Heart left ventricle (tissue), 16 donors: ENCODE results near the gene STXBP6. TPM values are rescaled to one million over a fixed set of nuclear protein-coding genes. Genes with fewer than 3 reads are reported as not detected.

Source experiments
- ATAC-seq, 4 donors: fragments of 200-7000 bp; cut with Tn5 transposase; one replicate each; pipeline ENCODE4 v1.9.1; 2020 to 2022; ENCODE audit warnings: moderate library complexity in 4 of 4, mild to moderate bottlenecking in 3 of 4, moderate number of reproducible peaks in 1 of 4
- DNase-seq, 5 donors: peaks; one replicate each; pipeline ENCODE4 v3.0.0-alpha.2; 2020
- H3K27ac ChIP-seq, 12 donors: fragments of 200-600 bp; sonication (generic) in 4 of 12; one replicate each; pipeline versions ENCODE4 v1.5.0 to v1.8.0; 2016 to 2022; ENCODE audit warnings: mild to moderate bottlenecking in 2 of 12
- H3K27me3 ChIP-seq, 9 donors: fragments of 200-600 bp; sonication (generic) in 2 of 9; one replicate each; pipeline versions ENCODE4 v1.5.1 to v1.8.0; 2016 to 2022; ENCODE audit warnings: mild to moderate bottlenecking in 3 of 9
- H3K36me3 ChIP-seq, 9 donors: fragments of 200-600 bp; sonication (generic) in 2 of 9; one replicate each; pipeline versions ENCODE4 v1.5.0 to v1.8.0; 2018 to 2022; ENCODE audit warnings: mild to moderate bottlenecking in 2 of 9
- H3K4me1 ChIP-seq, 12 donors: fragments of 200-600 bp; sonication (generic) in 4 of 12; one replicate each; pipeline versions ENCODE4 v1.5.0 to v1.8.0; 2016 to 2022; ENCODE audit warnings: mild to moderate bottlenecking in 3 of 12
- H3K4me3 ChIP-seq, 12 donors: fragments of 200-600 bp; sonication (generic) in 4 of 12; one replicate each; pipeline versions ENCODE4 v1.5.0 to v1.8.0; 2017 to 2022; ENCODE audit warnings: mild to moderate bottlenecking in 9 of 12, moderate library complexity in 4 of 12
- H3K9me3 ChIP-seq, 12 donors: fragments of 200-600 bp; sonication (generic) in 4 of 12; one replicate each; pipeline versions ENCODE4 v1.5.0 to v1.8.0; 2016 to 2022; ENCODE audit warnings: mild to moderate bottlenecking in 1 of 12
- POLR2A ChIP-seq, 2 donors: fragments of 450-650 bp; IDR thresholded peaks; one replicate each; pipeline ENCODE4 v1.6.1; 2017; ENCODE audit warnings: antibody characterized with exemption in 2 of 2, mild to moderate bottlenecking in 2 of 2, moderate library complexity in 2 of 2
- WGBS, 4 donors: extraction: QIAGEN DNeasy Blood & Tissue Kit in 2 of 4; methylation state at CpG; one replicate each; pipeline versions ENCODE4 v1.1.5 to v1.1.7; 2013 to 2018; 5-methylcytosine and 5-hydroxymethylcytosine counted together
- intact Hi-C, 10 donors: fragments of 100-400 bp; cut with DNase I; formaldehyde crosslinking; loops; one replicate each; pipeline versions ENCODE4 v1.11.1 to v1.14.2; 2022
- polyA plus RNA-seq, 2 donors: library from polyadenylated mRNA; stranded (reverse); fragments of 200-250 nt; gene quantifications; one replicate each; pipeline ENCODE4 v1.2.3, GENCODE V29; 2013
- total RNA-seq, 9 donors: library from RNA; depleted of rRNA in 2 of 9; stranded (reverse); fragments of >200 nt in 2 of 9; fragmentation: NEBNext Ultra II Directional in 3 of 9; extraction: Animal tissue kit (Norgen Biotek cat#: 25700) in 3 of 9; gene quantifications; one replicate each; pipeline versions ENCODE4 v1.1.0 to v1.2.4, GENCODE V29; 2016 to 2023
- TF ChIP-seq, protein P1 (sequence below), 12 donors: fragments of 200-600 bp; sonication (generic) in 4 of 12; IDR thresholded peaks; one replicate each; pipeline versions ENCODE4 v1.5.0 to v1.8.0; 2018 to 2022; ENCODE audit warnings: antibody characterized with exemption in 12 of 12, mild to moderate bottlenecking in 5 of 12
- donor health status: ischemic (EF 13 %, LVEDD 7.1; RV severe dilation, severe dysfunction).
- donor health status: healthy with polysubstance abuse.
- donor health status: DM: no; HTN: yes; CAD: no.
- donor health status: DM: no; HTN: no; CAD: no.
- donor health status: ischemic (EF 25% LVEDD 6.9; RV normal size, moderate dysfunction).
- donor health status: ischemic (EF 25% LVEDD 5.7; RV mildly dilated, moderate dysfunction).
- donor health status: healthy.
- donor health status: DM: yes; HTN: yes; CAD: no.
- donor health status: ischemic (EF 35%, LVEDD 5.7; RV mildly dilated, moderate dysfunction).
- donor health status: nonischemic (EF 11% LVEDD 7.7; RV severe dilation, severe dysfunction).
- donor health status: DM: yes; HTN: yes; CAD: no.
- donor health status: PGD.
- donor health status: ischemic (EF 29% LVEDD 5.4; RV normal size, mild dysfunction).
- donor health status: nonischemic (EF 23%, LVEDD 6.1; RV moderate dilation, normal function).

The STXBP6 gene
- total and polyA plus RNA-seq, 11 donors: 12.5 to 57.3 (median 23.7) TPM

DNA sequence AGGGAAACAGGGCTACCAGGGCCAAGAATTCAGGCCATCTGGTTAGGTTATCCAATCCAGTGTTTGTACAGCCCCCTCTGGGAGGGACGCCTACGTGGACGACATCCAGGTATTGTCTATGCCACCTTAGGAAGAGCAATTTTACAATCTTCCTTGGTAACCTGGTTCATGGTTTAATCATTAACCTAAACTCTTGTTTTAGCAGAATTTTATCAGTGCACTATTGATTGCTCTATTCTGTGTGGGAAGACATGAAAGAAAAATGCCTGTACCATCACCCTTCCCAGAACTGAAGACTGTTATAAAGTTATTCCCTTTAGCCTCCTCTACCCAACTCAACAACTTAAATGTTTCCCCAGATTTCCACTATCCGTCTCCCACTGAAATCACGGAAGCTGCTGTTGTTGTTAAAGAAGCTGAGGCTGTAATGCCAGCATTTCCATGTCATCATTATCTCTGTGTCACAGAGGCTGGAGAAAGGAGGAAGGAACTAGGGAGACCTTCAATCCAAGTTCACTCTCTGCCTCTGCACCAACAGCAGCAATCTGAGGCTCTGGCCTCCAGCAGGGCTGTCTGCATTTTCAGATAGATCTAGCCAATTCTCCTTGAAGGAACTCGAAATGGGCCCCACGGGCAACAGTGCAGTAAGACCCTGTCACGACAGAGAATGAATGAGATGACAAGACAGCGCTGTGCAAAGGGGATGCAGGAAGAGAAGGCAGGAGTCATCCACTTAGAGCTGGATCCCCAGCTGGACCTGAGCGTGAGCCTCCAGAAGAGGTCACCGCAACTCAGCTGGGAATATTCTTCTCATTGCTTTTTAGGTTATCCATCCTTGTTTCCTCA lies 232.5 kb downstream of the STXBP6 start:
- intact Hi-C loops: loop anchor here in 7 of 10 donors (2.0 to 10.0 kb wide), 8 partner anchors 65 to 230 kb away; no protein-coding TSS in a partner anchor
- Histone ChIP-seq H3K4me3 (no peak overlapping the region), H3K4me1 (peaks cover 8 to 74% (median 35%) of the 10 kb centered on the region in 12 donors), H3K27ac (peak overlapping the region; percentile 9 to 78 (median 66)), H3K36me3 (no peaks in the 10 kb centered on the region), H3K27me3 (no peaks in the 10 kb centered on the region), H3K9me3 (no peaks in the 10 kb centered on the region)
- TF ChIP-seq, protein P1, sequence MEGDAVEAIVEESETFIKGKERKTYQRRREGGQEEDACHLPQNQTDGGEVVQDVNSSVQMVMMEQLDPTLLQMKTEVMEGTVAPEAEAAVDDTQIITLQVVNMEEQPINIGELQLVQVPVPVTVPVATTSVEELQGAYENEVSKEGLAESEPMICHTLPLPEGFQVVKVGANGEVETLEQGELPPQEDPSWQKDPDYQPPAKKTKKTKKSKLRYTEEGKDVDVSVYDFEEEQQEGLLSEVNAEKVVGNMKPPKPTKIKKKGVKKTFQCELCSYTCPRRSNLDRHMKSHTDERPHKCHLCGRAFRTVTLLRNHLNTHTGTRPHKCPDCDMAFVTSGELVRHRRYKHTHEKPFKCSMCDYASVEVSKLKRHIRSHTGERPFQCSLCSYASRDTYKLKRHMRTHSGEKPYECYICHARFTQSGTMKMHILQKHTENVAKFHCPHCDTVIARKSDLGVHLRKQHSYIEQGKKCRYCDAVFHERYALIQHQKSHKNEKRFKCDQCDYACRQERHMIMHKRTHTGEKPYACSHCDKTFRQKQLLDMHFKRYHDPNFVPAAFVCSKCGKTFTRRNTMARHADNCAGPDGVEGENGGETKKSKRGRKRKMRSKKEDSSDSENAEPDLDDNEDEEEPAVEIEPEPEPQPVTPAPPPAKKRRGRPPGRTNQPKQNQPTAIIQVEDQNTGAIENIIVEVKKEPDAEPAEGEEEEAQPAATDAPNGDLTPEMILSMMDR (IDR thresholded peaks at IDR 0.05): peak in 9 of 12 donors; percentile 15 to 61 (median 38)
- TF ChIP-seq POLR2A (IDR thresholded peaks at IDR 0.05): no peak
- DNase-seq (peak in 4 of 5 donors; percentile 38 to 58 (median 42)), ATAC-seq (peak; percentile 52 to 74 (median 63))
- 32 to 42% (median 37%) methylated on average over 11 of the region's 11 CpGs for WGBS, 4 donors

DNA sequence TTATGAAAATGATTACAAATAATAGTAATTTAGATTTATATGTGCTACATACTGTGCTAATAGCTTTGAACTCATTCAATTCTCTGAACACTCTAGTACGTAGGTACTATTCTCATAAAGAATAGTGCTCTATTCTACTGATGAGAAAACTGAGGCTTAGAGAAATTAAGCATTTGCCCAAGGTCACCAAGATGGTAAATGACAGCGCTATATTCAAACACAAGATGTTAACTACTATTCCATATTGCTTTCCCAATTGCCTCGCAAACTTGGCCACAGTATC lies 233.1 kb downstream of the STXBP6 start:
- H3K4me3 ChIP-seq: no peak overlapping the region
- H3K4me1 ChIP-seq: peaks cover 8 to 80% (median 38%) of the 10 kb centered on the region in 12 donors
- ATAC-seq: no peak
- H3K9me3 ChIP-seq: no peaks in the 10 kb centered on the region
- no peaks in the 10 kb centered on the region for H3K27me3 ChIP-seq
- peak overlapping the region in 11 of 12 donors; percentile 33 to 80 (median 69) for H3K27ac ChIP-seq
- TF ChIP-seq POLR2A (IDR thresholded peaks at IDR 0.05): no peak
- TF ChIP-seq, protein P1 (IDR thresholded peaks at IDR 0.05): no peak
- no peaks in the 10 kb centered on the region for H3K36me3 ChIP-seq
- WGBS, 4 donors: 34 to 40% (median 39%) methylated on average over 3 of the region's 3 CpGs
- DNase-seq: no peak
- intact Hi-C loops: loop anchor here in 7 of 10 donors (2.0 to 10.0 kb wide), 8 partner anchors 65 to 230 kb away; no protein-coding TSS in a partner anchor

DNA sequence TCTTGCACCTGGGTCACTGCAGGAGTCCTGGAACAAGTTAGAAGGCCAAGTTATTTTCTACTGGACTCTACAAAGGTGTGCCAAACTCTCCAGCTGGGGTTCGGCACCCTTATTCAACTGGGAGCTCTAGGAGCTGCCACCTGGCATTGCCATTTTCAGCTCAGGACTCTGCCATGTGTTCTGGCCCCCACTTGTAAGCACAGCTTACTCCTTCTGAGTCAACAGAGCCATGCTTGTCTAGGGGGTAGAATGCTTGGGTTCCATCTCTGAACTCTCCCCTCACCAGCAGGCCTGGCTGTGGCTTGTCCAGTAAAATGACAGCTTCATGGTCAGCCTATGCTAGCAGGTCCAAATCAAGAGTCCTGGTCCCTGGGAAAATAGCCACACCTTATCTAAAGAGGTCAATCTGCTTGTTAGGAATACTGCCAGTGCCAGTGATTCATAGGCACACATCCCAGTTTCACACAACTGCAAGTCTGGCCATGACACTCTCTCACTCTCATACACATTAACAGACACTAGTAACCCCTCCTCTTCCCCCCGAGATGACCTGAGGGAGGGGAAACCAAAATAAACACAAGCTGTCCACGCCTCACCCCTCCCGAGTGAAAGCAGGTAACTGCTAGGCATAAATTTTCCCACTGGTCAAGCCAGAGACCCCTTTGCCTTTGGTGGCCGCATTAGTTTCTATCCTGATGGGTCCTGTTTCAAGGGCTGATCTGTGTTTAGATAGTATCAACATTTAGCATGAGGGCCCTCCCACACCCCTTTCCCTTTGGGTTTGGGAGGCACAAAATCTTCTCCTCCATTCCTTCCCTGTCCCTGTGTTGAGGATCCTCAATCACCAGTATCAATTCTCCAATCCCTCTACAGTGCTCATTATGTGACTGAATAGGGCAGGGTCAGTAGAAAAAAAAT lies 233.7 kb downstream of the STXBP6 start:
- TF ChIP-seq, protein P1 (IDR thresholded peaks at IDR 0.05): no peak
- no peak for TF ChIP-seq POLR2A (IDR thresholded peaks at IDR 0.05)
- peak in 4 of 5 donors; percentile 38 to 51 (median 48) for DNase-seq
- no peaks in the 10 kb centered on the region for H3K9me3 ChIP-seq
- H3K27ac ChIP-seq: peak overlapping the region in 11 of 12 donors; percentile 33 to 80 (median 69)
- H3K4me3 ChIP-seq: no peak overlapping the region
- peak; percentile 85 to 91 (median 86) for ATAC-seq
- H3K4me1 ChIP-seq: peaks cover 8 to 84% (median 39%) of the 10 kb centered on the region in 12 donors
- WGBS, 4 donors: 32 to 50% (median 37%) methylated on average over 4 to 5 of the region's 5 CpGs
- intact Hi-C loops: loop anchor here in 7 of 10 donors (2.0 to 10.0 kb wide), 8 partner anchors 66 to 231 kb away; no protein-coding TSS in a partner anchor
- H3K27me3 ChIP-seq: no peaks in the 10 kb centered on the region
- H3K36me3 ChIP-seq: no peaks in the 10 kb centered on the region
